ENCODE results near the gene OPA3. TPM values are rescaled to one million over a fixed set of nuclear protein-coding genes. Genes with fewer than 3 reads are reported as not detected.

The OPA3 gene
- total RNA-seq, 2 experiments from 2014 or later = 5.8 to 12.0 TPM

DNA sequence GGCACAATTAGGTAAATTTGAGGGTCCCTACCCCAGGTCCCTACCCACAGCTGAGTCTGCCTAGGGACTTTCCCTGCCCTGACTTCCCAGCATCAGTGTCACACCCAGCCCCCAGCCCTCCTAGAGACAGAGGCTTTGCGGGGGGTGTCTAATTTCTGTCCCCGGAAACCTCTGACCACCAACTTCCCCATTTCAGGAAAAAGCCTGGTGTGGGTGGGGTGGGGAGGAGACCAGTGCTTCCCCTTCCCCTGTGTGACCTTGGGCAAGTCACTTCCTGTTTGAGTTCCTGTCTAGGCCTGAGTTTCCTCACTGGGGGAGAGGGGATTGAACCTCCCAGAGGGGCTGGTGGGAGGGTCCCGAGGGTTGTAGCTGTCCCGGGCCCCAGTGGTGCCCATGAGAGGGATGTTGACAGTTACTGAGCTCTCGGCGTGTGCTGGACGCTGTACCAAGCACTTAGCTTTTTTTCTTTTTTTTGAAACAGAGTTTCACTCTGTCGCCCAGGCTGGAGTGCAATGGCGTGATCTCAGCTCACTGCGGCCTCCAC is 69.4 kb downstream of the OPA3 start:
- Histone ChIP-seq H3K27ac (ENCODE audit: low read depth, low read length, poor library complexity, severe bottlenecking) (no peak overlapping the region), H2AFZ (ENCODE audit: low read length) (no peak overlapping the region), H4K20me1 (ENCODE audit: insufficient read depth, low read length) (peaks cover 15% of the 10 kb centered on the region), H3K4me1 (ENCODE audit: insufficient read depth, low read length, poor library complexity, severe bottlenecking) (peaks cover 22% of the 10 kb centered on the region), H3K9me2 (ENCODE audit: insufficient read depth, low read length) (no peaks in the 10 kb centered on the region), H3K4me2 (ENCODE audit: low read length) (peak overlapping the region; percentile 70), H3K79me2 (ENCODE audit: insufficient read depth, low read depth, low read length) (peaks cover 1% of the 10 kb centered on the region; the same call in 1 of the 2 replicates), H3K4me3 (ENCODE audit: low read depth, low read length, poor library complexity, severe bottlenecking) (no peak overlapping the region), H3K36me3 (ENCODE audit: insufficient read depth, low read length) (peaks cover 10% of the 10 kb centered on the region), H3K9me3 (ENCODE audit: low read length) (no peaks in the 10 kb centered on the region)
- ChIA-PET POLR2A (no interaction called here), CTCF (ENCODE audit: unreplicated experiment) (no interaction called here)
- TF ChIP-seq EZH2phosphoT487 (IDR thresholded peaks at IDR 0.05; ENCODE audit: borderline replicate concordance, low read depth, low read length) (no peak), CTCF (conservative IDR thresholded peaks at IDR 0.05; ENCODE audit: low read length) (no peak)
- intact Hi-C loops (cut with micrococcal nuclease; ENCODE audit: unreplicated experiment) = no loop called here
- DNase-seq (ENCODE audit: low spot score) = peak; percentile 61
- BruUV-seq (replicated peaks) = no TSS peak

DNA sequence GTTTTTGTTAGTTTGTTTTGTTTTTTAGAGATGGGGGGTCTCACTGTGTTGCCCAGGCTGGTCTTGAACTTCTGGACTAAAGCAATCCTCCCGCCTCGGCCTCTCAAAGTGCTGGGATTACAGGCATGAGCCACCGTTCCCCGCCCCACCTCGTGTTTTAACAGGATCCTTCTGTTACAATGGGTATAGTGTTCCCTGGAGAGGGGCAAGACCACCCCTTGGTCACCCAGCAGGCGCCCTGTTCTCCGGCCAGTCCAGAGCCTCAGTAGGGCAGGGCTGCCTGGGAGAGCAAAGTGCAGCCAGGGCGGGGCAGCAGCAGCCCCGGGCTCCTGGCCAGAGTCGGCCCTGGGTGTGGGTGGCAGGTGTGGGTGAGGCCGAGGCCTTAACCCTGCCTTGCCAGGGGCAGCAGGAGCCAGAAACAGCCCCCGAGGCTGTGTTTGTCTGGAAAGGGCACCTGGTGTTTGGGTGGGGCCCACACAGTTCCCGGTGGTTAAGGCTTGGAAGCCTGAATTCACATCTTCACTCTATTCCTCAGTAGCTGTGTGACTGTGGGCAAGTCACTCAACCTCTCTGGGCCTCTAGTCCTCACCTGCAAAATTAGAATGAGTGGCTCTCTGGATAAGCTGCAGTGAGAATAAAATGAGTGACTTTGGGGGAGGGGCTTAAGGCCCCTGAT is 70.1 kb downstream of the OPA3 start:
- H4K20me1 ChIP-seq (ENCODE audit: insufficient read depth, low read length) = peaks cover 15% of the 10 kb centered on the region
- DNase-seq (ENCODE audit: low spot score) = no peak
- peaks cover 10% of the 10 kb centered on the region for H3K36me3 ChIP-seq (ENCODE audit: insufficient read depth, low read length)

More for the DNA sequence above, 70.1 kb downstream of the OPA3 start:
- peaks cover 8% of the 10 kb centered on the region; the same call in 1 of the 2 replicates for H3K79me2 ChIP-seq (ENCODE audit: insufficient read depth, low read depth, low read length)
- H3K9me3 ChIP-seq (ENCODE audit: low read length) = no peaks in the 10 kb centered on the region
- H2AFZ ChIP-seq (ENCODE audit: low read length) = no peak overlapping the region
- H3K9me2 ChIP-seq (ENCODE audit: insufficient read depth, low read length) = no peaks in the 10 kb centered on the region
- intact Hi-C loops (cut with micrococcal nuclease; ENCODE audit: unreplicated experiment) = no loop called here
- ChIA-PET POLR2A (no interaction called here), CTCF (ENCODE audit: unreplicated experiment) (no interaction called here)
- no peak overlapping the region for H3K27ac ChIP-seq (ENCODE audit: low read depth, low read length, poor library complexity, severe bottlenecking)
- no TSS peak for BruUV-seq (replicated peaks)
- peak overlapping the region; percentile 70 for H3K4me2 ChIP-seq (ENCODE audit: low read length)
- TF ChIP-seq EZH2phosphoT487 (IDR thresholded peaks at IDR 0.05; ENCODE audit: borderline replicate concordance, low read depth, low read length) (no peak), CTCF (conservative IDR thresholded peaks at IDR 0.05; ENCODE audit: low read length) (no peak)
- peaks cover 27% of the 10 kb centered on the region for H3K4me1 ChIP-seq (ENCODE audit: insufficient read depth, low read length, poor library complexity, severe bottlenecking)
- H3K4me3 ChIP-seq (ENCODE audit: low read depth, low read length, poor library complexity, severe bottlenecking) = no peak overlapping the region
